NCI-H2107 treated with DMSO at 0.1 percent for 48 hours (cell line): ENCODE measurements around the gene AKAP12.

Experiments used
- DNase-seq: peaks from one replicate; lab custom pipeline; 2025; ENCODE audit not compliant: unreplicated experiment; lab: John Stamatoyannopoulos, UW

The AKAP12 gene

DNA sequence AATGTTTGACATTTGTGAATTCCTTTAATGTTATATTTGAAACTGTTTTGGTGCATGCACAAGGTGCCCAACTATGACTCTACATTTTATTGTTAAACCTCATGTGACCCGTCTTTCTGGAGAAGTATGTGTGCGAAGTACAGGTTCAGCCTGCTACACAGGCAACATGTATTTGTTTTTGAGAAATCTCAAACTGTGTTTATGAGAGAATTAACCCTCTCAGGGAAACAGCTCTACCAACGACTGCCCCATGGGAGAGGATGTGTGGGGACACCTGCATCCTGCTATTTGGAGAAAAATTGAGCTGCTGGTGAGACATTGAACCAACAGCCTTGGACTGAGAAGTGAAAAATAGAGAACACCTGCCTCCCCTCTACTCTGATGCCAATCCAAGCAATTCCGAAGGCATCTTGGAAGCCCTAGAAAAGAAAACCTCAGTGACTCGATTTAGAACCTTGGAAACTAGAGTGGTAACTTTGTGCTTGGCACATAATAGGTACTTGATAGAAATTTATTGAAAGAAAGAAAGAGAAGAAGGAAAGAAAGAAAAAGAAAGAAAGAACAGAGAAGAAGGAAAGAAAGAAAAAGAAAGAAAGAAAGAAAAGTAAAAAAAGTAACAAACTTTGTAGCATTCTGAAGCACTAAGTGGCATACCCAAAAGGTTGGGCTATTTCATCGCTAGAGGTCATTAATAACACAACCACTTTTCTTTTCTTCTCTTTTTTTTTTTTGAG is 2.9 kb upstream of the AKAP12 start:
- no peak for DNase-seq

DNA sequence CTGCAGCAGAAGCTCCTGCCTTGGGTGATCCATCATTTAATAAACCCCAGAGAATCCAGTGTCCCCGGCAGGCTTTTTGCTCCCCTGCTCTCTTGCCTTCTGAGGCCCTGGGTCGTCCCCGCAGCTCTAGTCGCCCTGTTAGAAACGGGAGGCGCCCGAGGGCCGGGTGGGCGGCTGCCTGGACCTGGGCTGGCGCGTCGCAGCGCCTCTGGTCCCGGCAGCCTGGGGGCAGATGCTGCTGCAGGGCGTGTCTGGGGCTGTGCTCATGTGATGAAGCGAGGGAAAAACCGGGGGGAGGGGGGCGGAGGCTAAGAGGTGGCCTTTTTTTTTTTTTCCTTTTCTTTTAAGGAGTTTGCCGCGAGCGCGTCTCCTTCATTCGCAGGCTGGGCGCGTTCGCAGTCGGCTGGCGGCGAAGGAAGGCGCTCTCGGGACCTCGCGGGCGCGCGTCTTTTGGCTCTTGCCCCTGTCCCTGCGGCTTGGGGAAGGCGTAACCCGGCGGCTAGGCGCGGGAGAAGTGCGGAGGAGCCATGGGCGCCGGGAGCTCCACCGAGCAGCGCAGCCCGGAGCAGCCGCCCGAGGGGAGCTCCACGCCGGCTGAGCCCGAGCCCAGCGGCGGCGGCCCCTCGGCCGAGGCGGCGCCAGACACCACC is 394 bp downstream of the AKAP12 start:
- DNase-seq, result no peak

DNA sequence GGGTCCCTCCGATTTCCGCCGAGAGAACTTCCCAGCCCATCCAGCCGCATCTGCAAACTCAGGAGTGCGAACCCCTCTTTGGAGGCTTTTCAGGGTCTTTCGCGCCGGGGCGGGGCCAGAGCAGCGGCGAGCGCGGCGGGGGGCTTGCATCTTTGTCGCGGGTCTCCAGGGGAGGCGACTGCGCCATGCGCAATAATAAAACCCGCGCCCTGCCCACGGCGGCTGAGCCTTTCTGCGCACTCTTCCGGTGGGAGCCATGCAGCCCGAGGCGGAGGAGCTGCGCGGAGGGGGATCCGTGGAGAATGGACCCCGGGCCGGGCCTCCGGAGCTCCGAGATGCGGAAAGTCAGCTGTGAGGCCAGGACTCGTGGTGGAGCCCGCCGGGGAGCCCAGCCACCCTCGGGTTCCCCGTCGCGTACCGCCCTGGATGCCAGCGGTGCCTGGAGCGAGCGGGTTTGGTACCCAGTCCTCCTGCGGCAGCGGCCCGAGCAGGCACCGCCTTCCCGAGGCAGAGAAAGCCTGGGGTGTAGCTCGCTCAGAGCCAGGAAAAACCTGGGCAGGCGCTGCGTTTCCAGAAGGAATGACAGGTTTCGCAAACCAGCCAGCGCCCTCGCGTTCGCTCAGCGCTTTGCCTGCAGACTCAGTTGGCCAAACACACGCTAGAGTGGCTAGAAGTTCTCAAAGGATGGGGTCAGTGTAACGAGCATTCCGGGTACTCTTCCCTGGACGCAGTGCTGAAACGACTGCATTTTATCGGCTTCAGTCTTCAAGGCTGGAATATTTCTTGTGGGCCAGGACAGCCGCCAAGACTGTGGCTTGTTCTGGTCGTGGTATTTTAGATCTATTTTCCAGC is 1.2 kb downstream of the AKAP12 start:
- DNase-seq, result no peak

DNA sequence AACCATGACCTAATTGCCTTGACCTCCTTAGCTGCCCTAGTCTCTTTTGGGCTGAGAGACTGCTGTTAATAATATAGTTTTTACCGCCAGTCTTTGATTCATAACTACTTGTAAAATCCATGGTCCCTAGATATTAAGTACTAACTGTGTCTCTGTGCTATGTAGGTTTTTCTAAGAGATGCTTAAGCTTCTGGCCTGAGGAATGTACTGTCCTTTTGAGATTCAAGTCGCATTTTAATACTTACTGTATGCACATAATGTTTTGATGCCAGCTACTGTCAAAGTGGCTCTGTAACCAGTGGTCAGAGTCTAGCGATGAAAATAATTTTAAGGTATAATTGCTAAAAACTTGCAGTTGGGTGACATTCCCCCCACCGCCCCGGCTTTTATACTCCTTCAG is 2.1 kb downstream of the AKAP12 start:
- DNase-seq, result no peak

DNA sequence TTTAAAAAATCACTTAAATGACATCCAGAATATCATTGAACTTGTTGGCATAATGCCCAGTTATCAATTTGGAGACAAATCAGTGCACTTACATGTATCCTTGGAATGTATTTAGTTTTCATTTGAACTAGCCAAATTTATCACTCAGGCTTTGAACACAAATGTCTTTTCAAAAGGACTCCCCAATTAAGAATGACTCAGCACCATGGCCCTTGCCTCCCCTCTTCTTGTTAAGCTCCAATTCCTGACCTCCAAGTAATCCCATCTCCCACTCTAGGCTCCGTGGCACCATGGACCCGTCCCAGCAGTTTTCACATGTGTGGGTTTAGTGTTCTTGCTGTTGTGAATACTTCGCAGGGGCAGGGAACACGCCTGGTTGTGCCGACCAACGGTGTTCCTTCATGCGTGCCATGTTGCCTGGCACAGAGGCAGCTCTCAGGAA is 2.7 kb downstream of the AKAP12 start:
- no peak for DNase-seq

DNA sequence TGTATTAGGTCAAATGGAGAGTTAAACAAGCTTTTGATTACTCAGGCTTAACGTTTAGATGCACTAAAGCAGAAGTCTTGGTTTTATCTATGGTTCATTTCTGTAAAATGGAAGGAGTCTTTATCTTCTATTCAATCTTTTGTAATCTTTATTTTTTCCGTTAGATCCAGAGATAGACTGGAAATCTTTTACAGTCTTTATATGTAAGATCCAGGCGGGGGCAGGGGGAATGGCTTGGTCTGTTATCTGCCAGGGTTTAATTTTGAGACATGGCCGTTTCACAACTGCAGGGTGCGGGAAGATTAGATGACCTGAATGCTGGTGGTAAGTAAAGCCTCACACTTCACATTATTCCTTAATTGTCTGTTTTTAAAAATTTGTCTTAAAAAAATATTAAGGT is 3.7 kb downstream of the AKAP12 start:
- no peak for DNase-seq

DNA sequence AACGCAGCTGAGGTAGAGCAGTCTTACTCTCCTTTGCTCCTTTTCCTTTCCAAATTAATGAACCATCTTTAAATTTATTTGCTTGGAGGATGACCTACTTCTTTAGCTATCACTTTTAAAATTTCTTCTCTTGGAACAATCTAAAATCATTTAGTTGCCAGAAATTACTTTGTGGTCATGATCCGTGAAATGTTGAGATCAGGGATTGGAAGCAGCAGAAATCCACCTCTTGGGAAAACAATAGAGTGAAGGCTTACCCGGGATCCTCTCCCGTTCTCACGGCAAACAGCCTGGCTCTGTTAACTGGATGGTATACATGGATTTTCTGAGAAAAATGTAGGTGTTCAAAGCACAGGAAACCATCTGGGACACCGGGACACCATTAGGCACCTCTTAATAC is 7.7 kb downstream of the AKAP12 start:
- no peak for DNase-seq

DNA sequence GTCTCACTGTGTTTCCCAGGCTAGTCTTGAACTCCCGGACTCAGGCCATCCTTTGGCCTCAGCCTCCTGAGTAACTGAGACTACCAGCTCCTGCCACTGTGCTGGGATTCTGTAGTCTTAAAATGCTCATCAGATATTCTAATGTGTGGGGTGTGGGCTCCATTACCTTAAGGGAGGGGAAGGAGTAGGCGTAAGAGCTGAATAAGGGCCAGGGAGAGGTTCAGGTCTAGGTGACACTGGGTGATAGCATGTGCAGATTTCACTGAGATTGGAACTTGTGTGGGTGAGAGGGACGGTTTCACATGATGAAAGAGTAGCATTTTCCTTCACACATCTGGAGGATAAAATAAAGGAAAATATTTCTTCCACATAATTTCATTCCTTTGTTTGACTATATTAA is 8.5 kb downstream of the AKAP12 start:
- DNase-seq, result no peak

DNA sequence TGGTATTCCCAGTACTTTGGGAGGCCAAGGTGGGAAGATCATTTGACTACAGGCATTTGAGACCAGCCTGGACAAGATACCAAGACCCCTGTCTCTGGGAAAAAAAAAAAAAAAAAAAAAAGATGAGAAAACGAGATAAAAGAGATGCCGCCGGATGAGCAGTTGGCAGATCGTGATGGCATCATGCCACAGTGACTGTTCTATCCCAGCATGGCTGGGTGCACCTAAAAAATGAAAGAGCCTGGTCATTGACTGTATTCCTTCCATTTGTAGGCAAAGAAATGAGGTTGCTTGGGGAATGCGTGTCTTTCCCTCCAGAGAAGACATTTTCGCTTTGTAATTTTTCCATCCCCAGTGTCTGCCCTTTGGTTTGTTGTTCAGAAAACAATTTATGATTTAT is 12.9 kb downstream of the AKAP12 start:
- no peak for DNase-seq

DNA sequence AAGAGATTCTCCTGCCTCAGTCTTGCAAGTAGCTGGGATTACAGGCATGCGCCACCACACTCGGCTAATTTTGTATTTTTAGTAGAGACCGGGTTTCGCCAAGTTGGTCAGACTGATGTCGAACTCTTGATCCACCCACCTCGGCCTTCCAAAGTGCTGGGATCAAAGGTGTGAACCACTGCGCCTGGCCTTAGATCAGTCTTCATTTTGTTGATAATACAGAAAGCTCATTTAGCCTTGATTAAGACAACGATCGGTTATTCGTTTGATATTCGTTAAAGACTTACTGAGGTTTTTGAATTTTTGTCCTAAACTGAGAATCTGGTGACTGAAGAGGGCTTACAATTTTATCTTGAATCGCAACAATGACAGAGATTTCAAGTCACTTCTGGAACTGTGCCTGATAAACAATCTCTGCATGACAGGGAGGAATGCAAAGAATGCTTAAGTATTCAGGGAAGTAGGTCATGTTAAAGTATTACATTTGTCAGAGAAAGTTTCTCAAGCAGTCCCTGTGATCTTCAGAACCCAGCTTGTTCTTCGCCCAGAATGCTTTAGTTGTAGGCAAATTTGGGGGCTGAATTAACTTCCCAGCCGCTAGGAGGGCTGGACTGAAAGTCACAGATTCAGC is 14.8 kb downstream of the AKAP12 start:
- DNase-seq, result no peak

DNA sequence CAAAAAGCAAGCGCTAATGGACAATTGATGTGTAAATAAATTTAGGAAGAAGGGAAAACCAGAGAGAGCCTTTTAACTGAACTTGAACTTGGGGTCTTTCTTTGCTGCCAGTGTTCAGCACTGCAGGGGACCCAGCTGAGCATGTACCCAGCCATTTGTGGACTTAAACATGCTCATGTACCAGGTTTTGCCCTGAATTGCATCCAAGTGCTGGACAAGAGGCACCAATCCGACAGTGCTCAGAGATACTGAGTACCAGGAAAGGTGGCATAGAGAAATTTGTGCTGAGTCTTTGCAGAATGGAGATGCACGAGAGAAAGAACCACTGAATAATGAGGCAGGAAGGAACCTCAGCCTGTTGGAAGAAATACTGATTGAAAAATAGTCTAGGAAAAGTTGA is 16.0 kb downstream of the AKAP12 start:
- no peak for DNase-seq

DNA sequence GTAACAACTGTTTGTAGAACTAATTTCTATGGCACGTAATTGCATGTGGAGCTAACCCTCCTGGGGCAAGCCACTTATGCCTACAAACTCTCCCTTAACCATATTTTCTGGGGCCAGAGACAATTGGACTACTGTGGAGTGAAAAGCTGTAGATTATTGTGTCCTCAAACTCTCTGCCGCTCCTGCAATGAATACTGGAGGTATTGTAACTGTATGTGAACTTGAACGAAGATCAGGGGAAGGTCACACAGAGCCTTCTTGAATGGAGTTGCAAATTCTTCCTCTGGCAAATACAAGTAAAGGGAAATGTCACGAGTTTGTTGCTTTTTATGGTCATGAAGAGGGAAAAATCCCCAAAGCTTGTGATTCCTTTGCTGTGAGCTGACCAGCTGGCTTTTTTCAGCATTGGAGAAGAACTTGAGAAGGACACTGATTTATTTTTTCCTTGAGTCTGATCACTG is 18.2 kb downstream of the AKAP12 start:
- no peak for DNase-seq

DNA sequence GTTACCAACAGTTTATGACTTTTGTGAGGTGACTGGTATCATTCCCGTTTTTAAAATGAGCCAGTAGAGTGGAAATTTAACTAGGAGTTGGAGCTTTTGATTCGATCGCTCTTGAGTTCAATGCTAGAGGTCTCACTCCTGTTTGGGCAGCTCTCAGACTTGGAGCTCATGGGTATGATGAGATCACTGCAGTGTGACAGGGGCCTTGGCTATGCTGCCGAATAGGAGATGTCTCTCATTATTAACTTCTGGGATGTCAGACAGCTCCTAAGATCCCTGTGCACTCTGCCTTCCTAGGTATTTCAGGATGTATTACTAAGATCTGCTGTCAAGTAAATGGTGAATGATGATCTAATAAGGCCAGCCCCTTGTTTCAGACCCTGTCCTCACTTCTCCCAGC is 20.4 kb downstream of the AKAP12 start:
- no peak for DNase-seq

DNA sequence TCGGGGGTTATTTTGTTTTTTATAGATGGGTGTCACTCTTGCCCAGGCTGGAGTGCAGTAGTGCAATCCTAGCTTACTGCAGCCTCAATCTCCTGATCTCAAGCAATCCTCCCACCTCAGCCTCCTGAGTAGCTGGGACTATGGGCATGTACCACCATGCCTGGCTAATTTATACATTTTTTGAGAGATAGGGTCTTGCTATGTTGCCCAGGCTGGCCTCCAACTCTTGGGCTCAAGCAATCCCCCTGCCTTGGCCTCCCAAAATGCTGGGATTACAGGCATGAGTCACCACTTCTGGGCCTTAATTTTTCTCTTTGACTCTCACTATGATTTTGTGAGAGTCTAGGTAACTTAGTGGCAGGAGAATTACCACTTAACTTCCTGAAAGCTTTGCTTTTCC is 23.3 kb downstream of the AKAP12 start:
- DNase-seq, result no peak

DNA sequence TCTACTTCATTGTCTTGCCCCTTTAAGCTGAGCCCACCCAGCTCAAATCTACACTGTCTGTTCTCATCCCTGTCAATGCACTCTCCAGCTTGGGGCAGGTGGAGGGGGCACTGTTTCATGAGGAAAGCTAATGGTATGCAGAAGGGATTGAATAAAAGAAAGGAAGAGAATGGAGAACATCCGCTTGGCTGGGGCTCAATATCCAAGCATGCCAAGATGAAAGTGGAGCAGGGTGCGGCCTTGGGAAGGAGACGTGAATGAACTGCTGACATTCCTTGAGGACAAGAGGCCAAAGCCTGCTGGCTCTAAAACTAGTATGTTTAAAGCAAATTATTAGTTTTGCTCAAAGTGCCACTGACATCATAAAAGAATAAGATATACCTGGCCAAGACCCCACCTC is 24.2 kb downstream of the AKAP12 start:
- no peak for DNase-seq

DNA sequence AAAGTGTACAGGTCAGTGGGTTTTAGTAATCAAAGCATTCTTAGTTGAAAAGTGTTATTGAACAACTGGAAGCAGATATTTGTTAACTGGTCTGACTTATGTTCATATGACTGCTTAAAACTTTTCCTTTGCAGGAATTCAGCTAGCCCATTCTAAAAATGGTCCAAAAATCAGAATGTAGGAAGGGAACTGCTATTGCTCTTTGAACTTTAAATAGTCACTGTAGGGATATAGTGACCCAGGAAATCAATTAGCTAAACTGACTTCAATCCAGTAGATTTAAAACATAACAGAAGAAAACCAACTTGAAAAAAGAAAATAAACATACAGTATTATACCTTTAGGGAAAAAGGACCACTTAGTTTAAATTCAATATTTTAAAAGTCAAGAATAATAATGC is 25.5 kb downstream of the AKAP12 start:
- no peak for DNase-seq

DNA sequence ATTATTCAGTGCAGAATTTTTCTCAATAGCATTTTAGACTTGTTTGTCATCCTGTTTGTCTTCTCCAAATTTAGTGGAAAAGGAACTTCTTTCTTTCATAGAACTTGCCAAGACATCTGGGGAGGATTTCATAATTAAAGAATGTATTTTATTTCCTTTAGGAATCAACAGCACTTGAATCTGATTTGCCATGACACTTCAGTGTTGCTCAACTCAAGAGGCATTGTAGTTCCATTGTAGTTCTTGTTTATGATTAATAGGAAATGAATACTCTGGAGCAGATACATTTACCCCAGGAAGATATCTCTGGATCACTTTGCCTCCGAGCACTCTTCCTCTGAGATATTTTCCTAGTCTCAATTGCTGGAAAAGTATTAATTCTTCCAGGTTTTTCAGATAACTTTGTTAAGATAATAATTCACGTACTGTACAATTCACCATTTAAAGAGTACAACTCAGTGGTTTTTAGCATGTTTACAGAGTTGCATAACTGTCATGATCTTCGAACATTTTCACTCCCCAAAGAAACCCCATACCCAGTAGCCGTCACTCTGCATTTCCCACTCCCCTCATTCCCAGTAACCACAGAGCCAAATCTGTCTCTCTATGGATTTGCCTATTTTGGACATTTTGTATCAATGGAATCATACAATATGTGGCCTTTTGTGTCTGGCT is 29.7 kb downstream of the AKAP12 start:
- no peak for DNase-seq

DNA sequence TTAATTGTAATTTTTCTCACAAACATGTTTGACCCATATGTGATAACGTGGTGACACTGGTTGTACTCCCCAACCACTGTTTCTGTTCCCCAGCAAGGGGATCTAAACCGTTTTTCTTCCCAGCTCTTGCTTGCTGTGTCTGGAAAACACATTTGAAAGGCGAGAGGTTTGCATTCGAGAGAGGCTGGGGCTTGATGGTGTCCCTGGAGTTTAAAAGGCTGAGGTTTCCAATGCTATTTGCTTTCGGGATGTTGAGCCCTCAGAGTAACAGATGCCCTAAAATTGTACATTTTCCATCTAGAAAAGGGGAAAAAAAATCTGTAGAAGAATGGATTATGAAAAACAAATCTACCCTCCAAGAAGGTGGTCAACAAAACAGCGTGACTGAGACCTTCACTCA is 35.4 kb downstream of the AKAP12 start:
- no peak for DNase-seq

DNA sequence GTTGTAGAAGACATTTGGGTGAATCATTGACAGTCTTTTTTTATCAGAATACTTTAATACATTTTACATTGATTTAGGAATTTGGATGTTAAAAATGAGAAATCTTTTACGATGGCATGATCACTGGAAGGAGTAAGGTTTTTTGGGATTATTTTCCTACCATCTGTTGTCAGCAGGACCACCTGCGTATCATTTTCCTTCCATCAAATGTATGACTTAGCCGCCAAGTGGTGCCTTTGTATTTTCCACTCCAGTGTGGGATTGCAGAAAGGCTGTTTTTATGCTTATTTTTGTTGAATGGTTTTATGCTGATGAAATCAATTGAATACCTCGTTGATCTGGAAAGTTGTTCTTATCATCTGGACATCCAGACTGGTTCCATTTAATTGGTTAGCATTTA is 35.8 kb downstream of the AKAP12 start:
- DNase-seq, result no peak

DNA sequence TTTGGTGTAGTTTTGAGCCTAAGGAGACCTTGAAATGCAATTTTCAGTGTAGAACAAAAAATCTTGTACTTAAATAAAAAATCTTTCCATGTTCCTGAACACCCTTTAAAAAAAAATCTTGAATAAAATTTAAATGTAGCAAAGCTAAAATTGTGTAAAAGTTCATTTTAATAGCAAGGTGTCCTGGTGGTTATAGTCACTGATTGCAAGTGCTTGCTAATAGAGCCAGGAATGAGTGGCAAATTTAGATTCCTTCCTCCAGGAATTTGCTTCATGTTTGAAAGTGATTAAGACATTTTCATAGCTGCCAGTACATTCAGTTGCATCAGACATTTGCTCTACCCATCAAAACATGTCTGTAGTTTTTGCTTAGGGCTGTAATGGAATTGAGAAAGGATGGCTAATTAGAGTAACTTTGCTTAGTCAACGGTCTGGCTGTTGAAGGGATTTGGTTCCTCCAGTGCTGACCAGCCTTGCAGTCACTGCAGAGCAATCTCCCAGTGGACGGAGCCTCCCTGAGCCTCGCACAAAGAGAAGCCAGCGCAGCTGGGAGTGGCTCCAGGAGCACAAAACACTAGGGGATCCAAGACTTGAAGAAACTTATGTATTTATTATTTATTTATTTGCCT is 36.5 kb downstream of the AKAP12 start:
- no peak for DNase-seq
